Left colon (tissue), 2 donors: ENCODE measurements around the gene ATP6V1G2. TPM values are rescaled to one million over a fixed set of nuclear protein-coding genes. Genes with fewer than 3 reads are reported as not detected.
"Not testable (repeated sequence)": the region's sequence is repeated elsewhere in the genome, so short reads cannot be mapped to it uniquely, and the experiment has no call there.

ENCODE experiments used
- ATAC-seq: fragments of 200-7000 bp; cut with Tn5 transposase; one replicate; pipeline ENCODE4 v1.9.1; 2020; ENCODE audit warnings: mild to moderate bottlenecking, moderate library complexity
- DNase-seq, 2 donors: peaks; one replicate each; pipeline ENCODE4 v3.0.0-alpha.2; 2020
- intact Hi-C, 2 donors: fragments of 100-400 bp; cut with DNase I in 1 of 2; cut with micrococcal nuclease in 1 of 2; formaldehyde crosslinking; loops; one replicate each; pipeline versions ENCODE4 v1.11.2 to v1.14.0; 2022; cut with DNase I, micrococcal nuclease
- total RNA-seq, 2 donors: library from RNA; stranded (reverse); fragmentation: NEBNext Ultra II Directional; extraction: Animal tissue kit (Norgen Biotek cat#: 25700); gene quantifications; one replicate each; pipeline ENCODE4 v1.2.1, GENCODE V29; 2021
- donor health status: DM: no; HTN: no; CAD: no.
- donor health status: DM: yes; HTN: yes; CAD: no.

ATP6V1G2 gene
- total RNA-seq, 2 donors from 2014 or later = 0.58 to 0.92 TPM

DNA sequence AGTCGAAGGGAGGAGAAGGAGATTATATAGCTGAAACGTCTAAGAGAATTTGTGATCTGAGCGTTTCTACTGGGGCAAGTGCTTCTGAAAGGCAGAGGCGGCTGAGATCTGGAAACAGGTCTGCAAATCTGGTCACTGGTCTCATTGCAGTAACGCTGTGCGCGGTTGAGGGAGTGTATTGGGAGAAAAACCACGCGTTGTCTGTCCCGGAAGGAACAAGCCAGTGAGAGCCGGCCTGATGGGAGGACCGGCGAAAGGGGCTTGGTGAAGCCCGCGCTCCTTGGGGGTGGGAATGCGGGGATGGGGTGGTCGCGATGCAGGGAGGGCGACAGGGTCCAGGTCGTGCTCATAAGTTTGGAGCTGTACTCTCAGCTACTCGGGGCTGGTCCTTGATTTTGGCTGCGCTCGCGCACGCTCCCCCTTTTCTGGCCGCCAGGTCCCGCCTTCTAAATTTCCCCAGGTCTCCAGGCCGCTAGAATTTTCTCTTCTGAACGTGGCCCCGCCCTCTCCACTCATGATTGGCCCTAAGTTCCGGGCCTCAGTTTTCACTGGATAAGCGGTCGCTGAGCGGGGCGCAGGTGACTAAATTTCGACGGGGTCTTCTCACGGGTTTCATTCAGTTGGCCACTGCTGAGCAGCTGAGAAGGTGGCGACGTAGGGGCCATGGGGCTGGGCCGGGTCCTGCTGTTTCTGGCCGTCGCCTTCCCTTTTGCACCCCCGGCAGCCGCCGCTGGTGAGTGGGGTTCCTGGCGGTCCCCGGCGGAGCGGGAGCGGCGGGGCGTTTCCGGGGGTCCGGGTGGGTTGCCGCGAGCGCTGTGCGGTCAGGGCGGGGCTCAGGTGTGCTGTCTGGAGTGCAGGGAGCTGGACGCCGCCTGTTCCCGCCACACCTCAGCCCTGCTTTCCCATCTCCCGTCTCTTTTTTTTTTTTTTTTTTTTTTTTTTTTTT lies 48.6 kb downstream of the ATP6V1G2 start, which contains the start of gene MICB:
TSS of gene MICB (plus strand) at position 615 of the 946 bp plus-strand sequence. CDS start at position 664, 49 bp downstream.
- DNase-seq (peak; percentile 76 to 87), ATAC-seq (peak; percentile 71)
- intact Hi-C loops = no loop called here

DNA sequence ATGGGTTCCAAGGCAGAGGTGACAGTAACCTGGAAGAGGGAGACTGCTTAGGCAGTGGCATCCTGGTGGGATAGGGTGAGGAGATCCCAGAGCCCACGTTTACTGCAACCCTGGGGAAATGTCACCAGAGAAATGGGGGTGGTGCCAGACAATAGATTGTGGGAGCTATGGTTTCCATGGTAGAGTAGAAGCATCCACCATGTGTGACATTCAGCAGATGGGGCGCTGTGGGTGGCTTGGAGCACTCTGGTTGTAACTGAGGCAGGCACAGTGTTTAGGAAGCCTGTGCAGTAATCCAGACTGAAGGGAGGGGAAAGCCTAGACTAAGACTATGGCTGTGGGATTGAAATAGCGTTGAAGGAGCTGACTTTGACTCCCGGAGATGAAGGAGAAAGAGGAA lies 49.6 kb downstream of the ATP6V1G2 start:
- ATAC-seq, intact Hi-C loops, DNase-seq: not testable (repeated sequence)

DNA sequence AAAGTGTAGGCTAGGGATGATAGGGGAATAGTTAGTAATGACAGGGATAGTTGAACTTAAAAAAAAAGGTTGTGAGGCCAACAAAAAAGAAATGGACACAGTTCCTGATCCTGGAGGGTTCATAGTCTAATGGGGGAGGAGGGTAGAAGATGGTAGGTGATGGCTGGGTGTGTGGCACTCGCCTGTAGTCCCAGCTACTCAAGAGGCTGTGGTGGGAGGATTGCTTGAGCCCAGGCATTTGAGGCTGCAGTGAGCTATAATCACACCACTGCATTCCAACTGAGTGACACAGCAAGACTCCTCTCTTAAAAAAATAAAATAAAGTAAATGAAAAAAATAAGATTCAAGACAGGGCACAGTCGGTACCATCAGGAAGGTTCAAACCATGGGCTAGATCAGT lies 50.8 kb downstream of the ATP6V1G2 start:
- intact Hi-C loops = no loop called here
- ATAC-seq = no peak
- DNase-seq = no peak

Other genes starting within 250 kb of the ATP6V1G2 start
- gene HLA-B, start 189.4 kb downstream of the ATP6V1G2 start, total RNA-seq = 1,000 to 10,000 TPM; 1,508 to 2,239 TPM
- 10 to 100 TPM; 18.5 to 23.7 TPM for gene MICA, start 143.0 kb downstream of the ATP6V1G2 start, total RNA-seq
- gene MICB, start 48.5 kb downstream of the ATP6V1G2 start, total RNA-seq = 1 to 10 TPM; 1.2 to 1.3 TPM
- gene MCCD1, start 17.6 kb downstream of the ATP6V1G2 start, total RNA-seq = not detected
- gene DDX39B, start 4.6 kb downstream of the ATP6V1G2 start, total RNA-seq = 100 to 1,000 TPM; 221 to 269 TPM
- 10 to 100 TPM; 14.4 to 18.0 TPM for gene NFKBIL1, start 1.0 kb upstream of the ATP6V1G2 start, total RNA-seq
- under 1 TPM in 1 of 2 donors, not detected in 1; 0.36 TPM for gene LTA, start 25.7 kb upstream of the ATP6V1G2 start, total RNA-seq
- gene TNF, start 29.0 kb upstream of the ATP6V1G2 start, total RNA-seq = 1 to 10 TPM in 1 of 2 donors, under 1 TPM in 1; 0.27 to 1.4 TPM
- 1 to 10 TPM in 1 of 2 donors, under 1 TPM in 1; 0.70 to 3.0 TPM for gene LTB, start 35.8 kb upstream of the ATP6V1G2 start, total RNA-seq
- 1 to 10 TPM; 2.4 to 5.8 TPM for gene LST1, start 39.7 kb upstream of the ATP6V1G2 start, total RNA-seq
- gene NCR3, start 46.4 kb upstream of the ATP6V1G2 start, total RNA-seq = 1 to 10 TPM in 1 of 2 donors, not detected in 1; 1.1 TPM
- 10 to 100 TPM in 1 of 2 donors, 1 to 10 TPM in 1; 5.2 to 15.0 TPM for gene AIF1, start 68.6 kb upstream of the ATP6V1G2 start, total RNA-seq
- gene PRRC2A, start 74.1 kb upstream of the ATP6V1G2 start, total RNA-seq = 100 to 1,000 TPM in 1 of 2 donors, 10 to 100 TPM in 1; 92.9 to 110 TPM
- gene BAG6, start 106.1 kb upstream of the ATP6V1G2 start, total RNA-seq = 100 to 1,000 TPM; 272 to 282 TPM
- gene APOM, start 109.3 kb upstream of the ATP6V1G2 start, total RNA-seq = 1 to 10 TPM; 2.0 to 3.1 TPM
- gene C6orf47, start 114.2 kb upstream of the ATP6V1G2 start, total RNA-seq = 10 to 100 TPM; 35.7 to 36.3 TPM
- 10 to 100 TPM; 11.1 to 15.2 TPM for gene GPANK1, start 118.4 kb upstream of the ATP6V1G2 start, total RNA-seq
- gene CSNK2B, start 119.5 kb upstream of the ATP6V1G2 start, total RNA-seq = 100 to 1,000 TPM; 137 to 155 TPM
- gene LY6G5B, start 123.4 kb upstream of the ATP6V1G2 start, total RNA-seq = 1 to 10 TPM; 8.7 to 9.9 TPM
- gene LY6G5C, start 134.5 kb upstream of the ATP6V1G2 start, total RNA-seq = 1 to 10 TPM; 1.6 to 2.5 TPM
- 10 to 100 TPM; 51.5 to 53.9 TPM for gene ABHD16A, start 156.7 kb upstream of the ATP6V1G2 start, total RNA-seq
- gene LY6G6F, start 160.3 kb upstream of the ATP6V1G2 start, total RNA-seq = not detected
- gene LY6G6D, start 168.7 kb upstream of the ATP6V1G2 start, total RNA-seq = not detected
- not detected for gene LY6G6C, start 175.1 kb upstream of the ATP6V1G2 start, total RNA-seq
- under 1 TPM in 1 of 2 donors, not detected in 1; 0.20 TPM for gene MPIG6B, start 176.8 kb upstream of the ATP6V1G2 start, total RNA-seq
- gene DDAH2, start 182.7 kb upstream of the ATP6V1G2 start, total RNA-seq = 100 to 1,000 TPM in 1 of 2 donors, 10 to 100 TPM in 1; 84.2 to 139 TPM
- 100 to 1,000 TPM; 502 to 513 TPM for gene CLIC1, start 189.9 kb upstream of the ATP6V1G2 start, total RNA-seq
- 10 to 100 TPM; 18.7 to 26.9 TPM for gene MSH5, start 193.4 kb upstream of the ATP6V1G2 start, total RNA-seq
- gene SAPCD1, start 216.0 kb upstream of the ATP6V1G2 start, total RNA-seq = 1 to 10 TPM; 3.2 to 3.9 TPM
- 10 to 100 TPM; 11.4 to 11.8 TPM for gene VWA7, start 230.7 kb upstream of the ATP6V1G2 start, total RNA-seq
- gene VARS1, start 249.1 kb upstream of the ATP6V1G2 start, total RNA-seq = 10 to 100 TPM; 35.3 to 58.1 TPM